GM21737 (cell line): Measurements from ENCODE around the gene EDN1.

ENCODE experiments used
- ATAC-seq: cut with Tn5 transposase; IDR thresholded peaks from one replicate; pipeline ENCODE4 v1.9.1; 2021; ENCODE audit warnings: mild to moderate bottlenecking, moderate library complexity; ENCODE audit not compliant: unreplicated experiment

The EDN1 gene

DNA sequence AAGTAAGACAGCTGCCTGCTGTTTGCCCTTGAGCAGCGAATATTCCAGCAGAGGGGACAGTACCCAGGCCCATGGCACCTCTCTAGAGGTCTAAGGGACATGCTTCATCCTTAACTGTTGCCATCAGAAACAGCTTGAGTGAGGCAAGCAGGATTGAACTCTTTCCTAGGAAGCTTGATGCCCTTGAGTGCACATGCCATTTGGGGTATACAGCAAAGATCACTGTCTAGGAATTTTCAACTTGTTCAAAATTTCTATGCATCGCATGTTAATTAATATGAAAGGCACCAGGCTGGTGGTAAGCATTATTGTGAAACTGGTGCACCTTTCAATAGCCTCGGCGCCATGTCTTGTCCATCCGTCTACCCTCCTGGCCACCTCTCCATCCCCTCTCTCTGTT is 54.1 kb downstream of the EDN1 start:
- no peak for ATAC-seq

DNA sequence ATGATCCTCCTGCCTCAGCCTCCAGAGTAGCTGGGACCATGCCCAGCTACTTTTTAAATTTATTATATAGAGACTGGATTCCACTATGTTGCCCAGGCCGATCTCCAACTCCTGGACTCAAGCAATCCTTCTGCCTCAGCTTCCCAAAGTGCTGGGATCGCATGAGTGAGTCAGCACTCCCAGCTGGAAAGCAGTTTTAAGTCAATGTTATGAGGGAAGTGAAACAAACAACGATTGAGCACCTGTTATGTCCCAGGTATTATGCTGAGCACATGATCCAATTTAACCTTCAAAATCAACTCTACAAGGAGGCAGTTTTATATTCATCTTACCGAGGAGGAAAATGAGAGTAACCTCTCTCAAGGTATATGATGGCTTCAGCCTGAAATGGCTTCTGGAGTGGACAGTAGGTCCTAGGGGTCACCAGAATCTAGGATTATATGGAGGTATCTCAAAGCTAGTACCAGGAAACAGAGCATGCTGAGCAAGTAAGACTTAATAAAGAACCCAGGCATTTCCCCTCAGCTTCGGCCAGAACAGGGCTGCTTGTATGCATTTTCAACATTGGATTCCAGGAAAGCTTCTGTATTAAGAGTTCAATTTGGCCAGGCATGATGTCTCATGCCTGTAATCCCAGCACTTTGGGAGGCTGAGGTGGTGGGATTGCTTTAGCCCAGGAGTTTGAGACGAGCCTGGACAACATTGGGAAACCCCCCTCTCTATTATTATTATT is 55.0 kb downstream of the EDN1 start:
- no peak for ATAC-seq

DNA sequence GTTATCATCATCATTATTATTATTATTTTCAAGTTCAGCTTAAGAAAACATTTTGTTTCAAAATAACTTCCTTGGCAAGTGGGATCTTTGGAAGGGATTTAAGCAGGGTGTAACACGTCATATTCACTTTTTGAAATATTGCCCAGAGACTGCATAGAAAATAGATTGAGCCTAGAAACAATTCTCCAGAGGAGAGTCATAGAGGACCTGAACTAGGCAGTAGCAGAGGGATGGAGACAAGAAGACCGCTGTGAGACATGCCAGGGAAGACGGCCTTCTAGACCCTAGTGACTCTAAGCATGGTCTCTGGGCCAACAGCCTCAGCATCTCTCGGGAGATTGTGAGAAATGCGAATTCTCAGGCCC is 55.5 kb downstream of the EDN1 start:
- ATAC-seq, result no peak
